Measurements from ENCODE around the gene ACTN1.

- TF ChIP-seq CTCF (IDR thresholded peaks at IDR 0.05) (no peak), POLR2AphosphoS5 (IDR thresholded peaks at IDR 0.05) (no peak), POLR2A (IDR thresholded peaks at IDR 0.05) (no peak)
Observed at GRCh38 chr14:68960123-68960522, 19.0 kb downstream of the ACTN1 start.

All from suprapubic skin (tissue), 4 donors.